HUES6 (cell line): ENCODE data around the gene KRT79.

Experiments used
- H3K27ac ChIP-seq: 2 replicates; pipeline ENCODE4 v1.7.0; 2013; ENCODE audit warnings: low read depth, mild to moderate bottlenecking, low read length, inconsistent platforms
- H3K27me3 ChIP-seq: 2 replicates; pipeline ENCODE4 v1.6.1; 2013; ENCODE audit warnings: low read length; ENCODE audit not compliant: control insufficient read depth, insufficient read depth
- H3K36me3 ChIP-seq: 2 replicates; pipeline ENCODE4 v1.6.1; 2013; ENCODE audit warnings: low read length; ENCODE audit not compliant: control insufficient read depth, insufficient read depth
- H3K4me1 ChIP-seq: 2 replicates; pipeline ENCODE4 v1.6.1; 2013; ENCODE audit warnings: low read length; ENCODE audit not compliant: control insufficient read depth, insufficient read depth
- H3K4me3 ChIP-seq: 2 replicates; pipeline ENCODE4 v1.5.1; 2013; ENCODE audit warnings: low read depth, low read length
- H3K9ac ChIP-seq: one replicate; pipeline ENCODE4 v1.6.1; 2013; ENCODE audit warnings: mild to moderate bottlenecking, low read length
- H3K9me3 ChIP-seq: 2 replicates; pipeline ENCODE4 v1.6.1; 2013; ENCODE audit warnings: low read depth, low read length; ENCODE audit not compliant: control insufficient read depth, insufficient read depth

The KRT79 gene

GRCh38 chr12:52839436-52840105 is 5.5 kb upstream of the KRT79 start:
- Histone ChIP-seq H3K4me3 (no peak overlapping the region), H3K9me3 (no peaks in the 10 kb centered on the region), H3K27ac (no peak overlapping the region), H3K36me3 (no peaks in the 10 kb centered on the region), H3K4me1 (no peaks in the 10 kb centered on the region), H3K9ac (no peak overlapping the region), H3K27me3 (peaks cover 3% of the 10 kb centered on the region; the same call in 1 of the 2 replicates)

GRCh38 chr12:52838609-52839435 is 4.7 kb upstream of the KRT79 start:
- Histone ChIP-seq H3K27me3 (peaks cover 3% of the 10 kb centered on the region; the same call in 1 of the 2 replicates), H3K9ac (no peak overlapping the region), H3K27ac (no peak overlapping the region)

GRCh38 chr12:52837781-52838608 is 3.9 kb upstream of the KRT79 start:
- H3K9me3 ChIP-seq: no peaks in the 10 kb centered on the region
- no peak overlapping the region for H3K9ac ChIP-seq
- no peaks in the 10 kb centered on the region for H3K4me1 ChIP-seq
- H3K36me3 ChIP-seq: no peaks in the 10 kb centered on the region
- no peak overlapping the region for H3K27ac ChIP-seq
- H3K4me3 ChIP-seq: no peak overlapping the region
- H3K27me3 ChIP-seq: peaks cover 3% of the 10 kb centered on the region; the same call in 1 of the 2 replicates

More at GRCh38 chr12:52838609-52839435, 4.7 kb upstream of the KRT79 start:
- Histone ChIP-seq H3K36me3 (no peaks in the 10 kb centered on the region), H3K9me3 (no peaks in the 10 kb centered on the region), H3K4me1 (no peaks in the 10 kb centered on the region), H3K4me3 (no peak overlapping the region)

- no peaks in the 10 kb centered on the region for H3K36me3 ChIP-seq
- no peaks in the 10 kb centered on the region for H3K4me1 ChIP-seq
- no peak overlapping the region for H3K27ac ChIP-seq
- no peak overlapping the region for H3K4me3 ChIP-seq
- H3K9ac ChIP-seq: no peak overlapping the region
- H3K27me3 ChIP-seq: peaks cover 3% of the 10 kb centered on the region; the same call in 1 of the 2 replicates
- no peaks in the 10 kb centered on the region for H3K9me3 ChIP-seq
Observed at GRCh38 chr12:52837413-52837741, 3.3 kb upstream of the KRT79 start.

GRCh38 chr12:52836491-52837412 is 2.6 kb upstream of the KRT79 start:
- Histone ChIP-seq H3K4me1 (no peaks in the 10 kb centered on the region), H3K9ac (no peak overlapping the region), H3K27ac (no peak overlapping the region), H3K36me3 (no peaks in the 10 kb centered on the region), H3K27me3 (peaks cover 3% of the 10 kb centered on the region; the same call in 1 of the 2 replicates), H3K4me3 (no peak overlapping the region), H3K9me3 (no peaks in the 10 kb centered on the region)

GRCh38 chr12:52836042-52836466 is 1.9 kb upstream of the KRT79 start:
- no peaks in the 10 kb centered on the region for H3K4me1 ChIP-seq
- no peaks in the 10 kb centered on the region for H3K36me3 ChIP-seq
- peaks cover 3% of the 10 kb centered on the region; the same call in 1 of the 2 replicates for H3K27me3 ChIP-seq

GRCh38 chr12:52835271-52836041 is 1.3 kb upstream of the KRT79 start:
- no peaks in the 10 kb centered on the region for H3K4me1 ChIP-seq
- H3K36me3 ChIP-seq: no peaks in the 10 kb centered on the region
- H3K9ac ChIP-seq: no peak overlapping the region
- H3K9me3 ChIP-seq: no peaks in the 10 kb centered on the region
- peaks cover 3% of the 10 kb centered on the region; the same call in 1 of the 2 replicates for H3K27me3 ChIP-seq
- no peak overlapping the region for H3K4me3 ChIP-seq
- no peak overlapping the region for H3K27ac ChIP-seq

More at GRCh38 chr12:52836042-52836466, 1.9 kb upstream of the KRT79 start:
- H3K9me3 ChIP-seq: no peaks in the 10 kb centered on the region
- no peak overlapping the region for H3K4me3 ChIP-seq
- H3K27ac ChIP-seq: no peak overlapping the region
- no peak overlapping the region for H3K9ac ChIP-seq

GRCh38 chr12:52834727-52835001 is 553 bp upstream of the KRT79 start:
- H3K9me3 ChIP-seq: no peaks in the 10 kb centered on the region
- peaks cover 3% of the 10 kb centered on the region; the same call in 1 of the 2 replicates for H3K27me3 ChIP-seq
- no peaks in the 10 kb centered on the region for H3K36me3 ChIP-seq
- H3K9ac ChIP-seq: no peak overlapping the region
- H3K27ac ChIP-seq: no peak overlapping the region
- no peaks in the 10 kb centered on the region for H3K4me1 ChIP-seq
- H3K4me3 ChIP-seq: no peak overlapping the region

GRCh38 chr12:52832985-52833905 is 866 bp downstream of the KRT79 start:
- Histone ChIP-seq H3K4me1 (no peaks in the 10 kb centered on the region), H3K9ac (no peak overlapping the region), H3K9me3 (no peaks in the 10 kb centered on the region), H3K4me3 (no peak overlapping the region), H3K27me3 (peaks cover 2% of the 10 kb centered on the region; the same call in 1 of the 2 replicates), H3K27ac (no peak overlapping the region), H3K36me3 (no peaks in the 10 kb centered on the region)
